Breast epithelium (tissue), 3 donors: ENCODE measurements around the gene CCL24.

Experiments
- POLR2A ChIP-seq: fragments of 450-650 bp; IDR thresholded peaks from one replicate; pipeline ENCODE4 v1.6.1; 2016; ENCODE audit warnings: antibody characterized with exemption, mild to moderate bottlenecking, moderate library complexity
- POLR2AphosphoS5 ChIP-seq, 3 donors: sonication (generic); formaldehyde crosslinking; IDR thresholded peaks; one replicate each; pipeline ENCODE4 v1.6.1; 2017; ENCODE audit warnings: antibody characterized with exemption in 3 of 3
- TF ChIP-seq, protein P1 (sequence below), 3 donors: fragments of 450-650 bp; IDR thresholded peaks; one replicate each; pipeline ENCODE4 v1.5.1; 2016 to 2017; ENCODE audit warnings: antibody characterized with exemption in 3 of 3, mild to moderate bottlenecking in 3 of 3, moderate library complexity in 3 of 3

DNA sequence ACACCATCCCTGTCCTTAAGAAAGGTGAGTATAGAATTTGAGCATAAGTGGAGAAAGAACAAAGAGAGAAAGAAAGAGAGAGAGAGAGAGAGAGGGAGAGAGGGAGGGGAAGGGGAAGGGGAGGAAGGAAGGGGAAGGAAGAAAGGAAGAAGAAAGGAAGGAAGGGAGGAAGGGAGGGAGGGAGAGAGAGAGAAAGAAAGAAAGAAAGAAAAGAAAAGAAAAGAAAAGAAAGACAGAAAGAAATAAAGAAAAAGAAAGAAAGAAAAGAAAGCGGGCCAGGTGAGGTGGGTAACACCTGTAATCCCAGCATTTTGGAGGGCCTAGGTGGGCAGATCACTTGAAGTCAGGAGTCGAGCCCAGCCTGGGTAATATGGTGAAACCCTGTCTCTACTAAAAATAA is 19.9 kb downstream of the CCL24 start:
- TF ChIP-seq, protein P1, sequence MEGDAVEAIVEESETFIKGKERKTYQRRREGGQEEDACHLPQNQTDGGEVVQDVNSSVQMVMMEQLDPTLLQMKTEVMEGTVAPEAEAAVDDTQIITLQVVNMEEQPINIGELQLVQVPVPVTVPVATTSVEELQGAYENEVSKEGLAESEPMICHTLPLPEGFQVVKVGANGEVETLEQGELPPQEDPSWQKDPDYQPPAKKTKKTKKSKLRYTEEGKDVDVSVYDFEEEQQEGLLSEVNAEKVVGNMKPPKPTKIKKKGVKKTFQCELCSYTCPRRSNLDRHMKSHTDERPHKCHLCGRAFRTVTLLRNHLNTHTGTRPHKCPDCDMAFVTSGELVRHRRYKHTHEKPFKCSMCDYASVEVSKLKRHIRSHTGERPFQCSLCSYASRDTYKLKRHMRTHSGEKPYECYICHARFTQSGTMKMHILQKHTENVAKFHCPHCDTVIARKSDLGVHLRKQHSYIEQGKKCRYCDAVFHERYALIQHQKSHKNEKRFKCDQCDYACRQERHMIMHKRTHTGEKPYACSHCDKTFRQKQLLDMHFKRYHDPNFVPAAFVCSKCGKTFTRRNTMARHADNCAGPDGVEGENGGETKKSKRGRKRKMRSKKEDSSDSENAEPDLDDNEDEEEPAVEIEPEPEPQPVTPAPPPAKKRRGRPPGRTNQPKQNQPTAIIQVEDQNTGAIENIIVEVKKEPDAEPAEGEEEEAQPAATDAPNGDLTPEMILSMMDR (IDR thresholded peaks at IDR 0.05) = no peak
- TF ChIP-seq POLR2A (no peak), POLR2AphosphoS5 (IDR thresholded peaks at IDR 0.05) (no peak)
